Keratinocyte (primary cell): ENCODE results near the gene GLB1L2.

ENCODE experiments used
- CTCF ChIP-seq, 3 experiments: IDR thresholded peaks in 1 of 3; conservative IDR thresholded peaks in 1 of 3; optimal IDR thresholded peaks in 1 of 3; 2 replicates in 2 of 3; 3 replicates in 1 of 3; pipeline versions ENCODE3 to v1.5.1; 2011; ENCODE audit warnings: low read length in 3 of 3, mild to moderate bottlenecking in 3 of 3, moderate library complexity in 2 of 3, control low read depth in 1 of 3, inconsistent platforms in 1 of 3; ENCODE audit not compliant: insufficient read depth in 2 of 3; ENCODE audit errors: extremely low read depth in 1 of 3
- EZH2 ChIP-seq: IDR thresholded peaks from one replicate; pipeline ENCODE4 v1.6.1; 2012; ENCODE audit warnings: inconsistent platforms, mild to moderate bottlenecking, low read length, moderate library complexity

GRCh38 chr11:134376150-134376921 is 44.5 kb downstream of the GLB1L2 start:
- TF ChIP-seq CTCF (optimal IDR thresholded peaks at IDR 0.05 in 1 of 3, IDR thresholded peaks at IDR 0.05 in 1 of 3, conservative IDR thresholded peaks at IDR 0.05 in 1 of 3; ENCODE audit: extremely low read depth in 1 of 3, insufficient read depth in 2 of 3, low read length in 3 of 3) (no peak), EZH2 (no peak)
